GM19099 (cell line): ENCODE data around the gene MYOF.

Experiments
- POLR2A ChIP-seq: IDR thresholded peaks from 3 replicates; pipeline ENCODE4 v1.6.1; 2011; ENCODE audit warnings: low read depth; ENCODE audit not compliant: insufficient read length; ENCODE audit errors: extremely low read depth

Gene MYOF

GRCh38 chr10:93403152-93404047 is 78.7 kb downstream of the MYOF start:
- TF ChIP-seq POLR2A, result no peak

- no peak for TF ChIP-seq POLR2A
Measured at GRCh38 chr10:93402192-93402591, 79.9 kb downstream of the MYOF start.

- no peak for TF ChIP-seq POLR2A
Measured at GRCh38 chr10:93398528-93398927, 83.6 kb downstream of the MYOF start.

- TF ChIP-seq POLR2A, result no peak
Measured at GRCh38 chr10:93397020-93397419, 85.1 kb downstream of the MYOF start.

- TF ChIP-seq POLR2A, result no peak
Measured at GRCh38 chr10:93393211-93393610, 88.9 kb downstream of the MYOF start.

- no peak for TF ChIP-seq POLR2A
Measured at GRCh38 chr10:93392121-93392520, 90.0 kb downstream of the MYOF start.

- no peak for TF ChIP-seq POLR2A
Measured at GRCh38 chr10:93390306-93391090, 91.6 kb downstream of the MYOF start.

- no peak for TF ChIP-seq POLR2A
Measured at GRCh38 chr10:93386631-93387369, 95.3 kb downstream of the MYOF start.

GRCh38 chr10:93385345-93385744 is 96.8 kb downstream of the MYOF start:
- TF ChIP-seq POLR2A, result no peak

GRCh38 chr10:93384006-93384405 is 98.1 kb downstream of the MYOF start:
- no peak for TF ChIP-seq POLR2A

- no peak for TF ChIP-seq POLR2A
Measured at GRCh38 chr10:93383562-93383981, 98.6 kb downstream of the MYOF start.

GRCh38 chr10:93379731-93380575 is 102.2 kb downstream of the MYOF start:
- no peak for TF ChIP-seq POLR2A

GRCh38 chr10:93378997-93379730 is 103.0 kb downstream of the MYOF start:
- TF ChIP-seq POLR2A, result no peak

- TF ChIP-seq POLR2A, result no peak
Measured at GRCh38 chr10:93378039-93378438, 104.1 kb downstream of the MYOF start.
